Epithelial cell of esophagus (primary cell): ENCODE results near the gene USP28.
A peak's percentile ranks its signal among the peaks of the same experiment; 100 is the strongest.
"Not testable (repeated sequence)": the region's sequence is repeated elsewhere in the genome, so short reads cannot be mapped to it uniquely, and the experiment has no call there.

Experiments used
- DNase-seq: peaks from one replicate; pipeline ENCODE4 v3.0.0; 2010; ENCODE audit warnings: low read depth
- H3K4me3 ChIP-seq: 2 replicates; pipeline ENCODE4 v1.5.1; 2011; ENCODE audit warnings: mild to moderate bottlenecking, low read length, control low read depth
- TF ChIP-seq, protein P1 (sequence below): IDR thresholded peaks from 2 replicates; pipeline ENCODE4 v1.5.1; 2011; ENCODE audit warnings: low read depth, mild to moderate bottlenecking, low read length, control low read depth, inconsistent platforms; ENCODE audit not compliant: insufficient read depth; ENCODE audit errors: missing control alignments

Gene USP28

DNA sequence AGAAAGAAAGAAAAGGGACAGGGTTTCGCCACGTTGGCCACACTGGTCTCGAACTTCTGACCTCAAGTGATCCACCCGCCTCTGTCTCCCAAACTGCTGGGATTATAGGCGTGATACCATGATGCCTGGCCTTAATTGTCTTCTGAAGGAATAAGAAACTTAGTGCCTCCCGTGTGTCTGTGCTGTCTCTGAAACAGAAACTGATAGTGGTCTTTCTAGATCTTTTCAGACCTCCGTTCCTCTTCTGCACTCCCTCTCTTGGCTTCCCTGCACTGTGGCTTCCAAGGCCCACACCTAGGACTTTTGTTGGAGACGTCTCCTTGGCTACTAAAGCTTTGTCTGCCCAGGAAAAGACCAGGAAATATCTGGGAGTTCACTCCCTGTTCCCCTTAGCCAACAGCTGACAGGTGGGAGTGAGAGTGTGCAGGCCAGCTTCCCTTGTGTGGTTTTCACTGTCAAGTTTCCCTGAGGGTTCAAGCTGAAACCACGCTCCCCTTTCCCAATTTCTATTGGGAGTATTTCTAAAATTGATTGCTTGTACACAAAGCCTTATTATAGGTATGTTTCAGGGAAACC, 19.1 kb upstream of the USP28 start:
- no peak overlapping the region for H3K4me3 ChIP-seq
- DNase-seq = no peak
- TF ChIP-seq, protein P1, sequence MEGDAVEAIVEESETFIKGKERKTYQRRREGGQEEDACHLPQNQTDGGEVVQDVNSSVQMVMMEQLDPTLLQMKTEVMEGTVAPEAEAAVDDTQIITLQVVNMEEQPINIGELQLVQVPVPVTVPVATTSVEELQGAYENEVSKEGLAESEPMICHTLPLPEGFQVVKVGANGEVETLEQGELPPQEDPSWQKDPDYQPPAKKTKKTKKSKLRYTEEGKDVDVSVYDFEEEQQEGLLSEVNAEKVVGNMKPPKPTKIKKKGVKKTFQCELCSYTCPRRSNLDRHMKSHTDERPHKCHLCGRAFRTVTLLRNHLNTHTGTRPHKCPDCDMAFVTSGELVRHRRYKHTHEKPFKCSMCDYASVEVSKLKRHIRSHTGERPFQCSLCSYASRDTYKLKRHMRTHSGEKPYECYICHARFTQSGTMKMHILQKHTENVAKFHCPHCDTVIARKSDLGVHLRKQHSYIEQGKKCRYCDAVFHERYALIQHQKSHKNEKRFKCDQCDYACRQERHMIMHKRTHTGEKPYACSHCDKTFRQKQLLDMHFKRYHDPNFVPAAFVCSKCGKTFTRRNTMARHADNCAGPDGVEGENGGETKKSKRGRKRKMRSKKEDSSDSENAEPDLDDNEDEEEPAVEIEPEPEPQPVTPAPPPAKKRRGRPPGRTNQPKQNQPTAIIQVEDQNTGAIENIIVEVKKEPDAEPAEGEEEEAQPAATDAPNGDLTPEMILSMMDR = no peak

DNA sequence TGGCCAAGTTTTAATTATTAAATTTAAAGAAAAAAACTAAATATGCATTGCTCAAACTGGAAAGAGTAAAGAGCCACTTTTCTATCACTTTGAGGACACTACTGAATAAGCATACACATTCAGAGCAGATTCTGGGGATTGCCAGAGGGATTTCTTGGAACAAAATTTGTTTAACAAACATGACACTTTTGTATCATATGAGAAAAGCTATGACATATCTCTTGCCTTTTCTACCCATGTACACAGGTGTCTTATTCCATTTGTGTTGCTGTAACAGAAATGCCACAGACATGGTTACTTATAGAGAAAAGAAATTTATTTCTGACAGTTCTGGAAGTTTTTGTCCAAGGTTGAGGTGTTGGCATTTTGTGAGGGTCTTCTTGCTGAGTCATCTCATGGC, 13.5 kb upstream of the USP28 start:
- TF ChIP-seq, protein P1 = no peak
- DNase-seq = no peak

DNA sequence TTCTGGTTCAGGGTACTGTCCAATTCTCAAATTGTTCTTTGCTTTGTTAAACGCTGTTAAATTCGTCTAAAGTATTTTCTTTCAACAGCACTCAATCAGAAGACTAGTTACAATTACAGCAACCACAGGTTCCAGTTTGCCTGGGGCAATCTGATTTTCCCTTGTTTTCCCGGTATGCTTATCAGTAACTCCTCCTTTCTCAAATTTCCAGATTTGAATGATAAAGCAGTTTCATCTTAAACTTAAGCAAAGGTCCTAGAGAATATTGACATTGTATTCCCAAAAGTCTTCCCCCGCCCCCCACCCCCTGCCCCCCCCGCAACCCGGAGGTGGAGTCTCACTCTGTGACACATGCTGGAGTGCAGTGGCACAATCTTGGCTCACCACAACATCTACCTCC, 10.5 kb upstream of the USP28 start:
- TF ChIP-seq, protein P1 = no peak
- H3K4me3 ChIP-seq = no peak overlapping the region
- DNase-seq = peak; percentile 38

More for the DNA sequence above, 13.5 kb upstream of the USP28 start:
- H3K4me3 ChIP-seq = no peak overlapping the region

DNA sequence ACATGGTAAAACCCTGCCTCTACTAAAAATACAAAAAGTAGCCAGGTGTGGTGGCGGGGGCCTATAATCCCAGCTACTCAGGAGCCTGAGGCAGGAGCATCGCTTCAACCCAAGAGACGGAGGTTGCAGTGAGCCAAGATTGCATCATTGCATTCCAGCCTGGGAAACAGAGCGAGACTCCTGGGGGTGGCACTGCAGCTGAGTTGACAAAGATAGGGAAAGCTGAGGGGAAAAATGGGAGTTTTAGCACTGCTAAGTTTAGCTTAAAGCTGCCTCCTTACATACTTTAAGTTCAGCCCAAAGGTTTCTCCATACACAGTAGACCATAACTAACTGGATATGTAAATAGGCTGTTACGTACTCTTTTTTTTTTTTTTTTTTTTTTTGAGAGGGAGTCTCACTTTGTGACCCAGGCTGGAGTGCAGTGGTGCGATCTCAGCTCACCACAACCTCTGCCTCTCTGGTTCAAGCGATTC, 9.0 kb upstream of the USP28 start:
- DNase-seq = peak; percentile 39
- TF ChIP-seq, protein P1 = no peak
- H3K4me3 ChIP-seq = no peak overlapping the region

DNA sequence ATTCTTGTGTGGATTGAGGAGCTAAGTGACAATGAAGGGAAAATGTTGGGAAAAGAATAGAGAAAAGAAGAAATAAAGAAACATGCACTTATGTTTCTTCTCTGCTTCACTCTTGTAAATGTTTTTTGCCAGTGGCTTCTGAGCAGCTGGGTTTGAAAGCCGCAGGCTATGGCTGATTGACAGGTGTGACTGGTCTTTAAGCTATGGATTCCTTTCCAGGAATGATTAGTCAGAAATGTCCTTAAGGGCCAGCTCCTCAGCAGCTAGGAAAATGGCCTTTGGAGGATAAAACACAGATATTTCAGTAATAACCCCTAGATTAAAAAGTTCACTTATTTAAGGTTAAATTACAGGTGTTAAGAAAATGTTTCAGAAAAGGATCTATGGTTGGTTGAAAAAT, 6.5 kb upstream of the USP28 start:
- no peak overlapping the region for H3K4me3 ChIP-seq
- TF ChIP-seq, protein P1 = no peak
- peak; percentile 69 for DNase-seq

DNA sequence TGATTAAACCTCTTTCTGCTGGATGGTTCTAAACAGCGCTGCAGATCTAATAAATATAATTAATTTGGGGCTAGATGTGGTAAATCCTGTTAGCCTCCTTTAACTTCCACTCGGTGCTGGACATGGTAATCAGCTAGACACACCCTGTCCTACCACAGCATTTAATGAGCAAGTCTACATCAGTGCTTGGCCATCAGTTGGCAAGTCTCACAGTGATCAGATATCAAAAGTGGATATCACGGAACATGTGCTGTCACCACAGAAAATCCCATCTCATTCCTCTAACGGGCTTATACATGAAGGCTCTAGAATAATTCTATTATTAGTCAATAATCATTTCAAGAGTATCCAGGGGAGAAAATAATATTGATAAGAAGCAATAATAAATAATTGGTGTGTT, 5.6 kb upstream of the USP28 start:
- TF ChIP-seq, protein P1 = no peak
- H3K4me3 ChIP-seq = no peak overlapping the region
- no peak for DNase-seq

DNA sequence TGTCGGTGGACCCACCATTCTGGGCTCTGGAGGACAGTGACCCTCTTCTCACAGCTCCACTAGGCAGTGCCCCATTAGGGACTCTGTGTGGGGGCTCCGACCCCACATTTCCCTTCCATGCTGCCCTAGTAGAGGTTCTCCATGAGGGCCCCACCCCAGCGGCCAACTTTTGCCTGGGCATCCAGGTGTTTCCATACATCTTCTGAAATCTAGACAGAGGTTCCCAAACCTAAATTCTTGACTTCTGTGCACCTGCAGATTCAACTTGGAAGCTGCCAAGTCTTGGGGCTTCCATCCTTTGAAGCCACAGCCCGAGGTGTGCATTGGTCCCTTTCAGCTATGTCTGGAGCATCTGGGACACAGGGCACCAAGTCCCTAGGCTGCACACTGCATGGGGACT, 4.1 kb upstream of the USP28 start:
- not testable (repeated sequence) for H3K4me3 ChIP-seq, DNase-seq

- TF ChIP-seq, protein P1 = no peak
- DNase-seq = no peak
- H3K4me3 ChIP-seq = no peak overlapping the region
Measured at GRCh38 chr11:113877670-113878055, 2.3 kb upstream of the USP28 start.
